ENCODE results near the gene TAS1R3.
"Not testable (repeated sequence)": the region's sequence is repeated elsewhere in the genome, so short reads cannot be mapped to it uniquely, and the experiment has no call there.

Gene TAS1R3

GRCh38 chr1:1354271-1355247 is 23.5 kb downstream of the TAS1R3 start:
- no peak for DNase-seq

GRCh38 chr1:1355416-1355815 is 24.3 kb downstream of the TAS1R3 start:
- DNase-seq, result no peak

- DNase-seq, result no peak
Observed at GRCh38 chr1:1356166-1356795, 25.2 kb downstream of the TAS1R3 start.

GRCh38 chr1:1356796-1357401 is 25.8 kb downstream of the TAS1R3 start:
- DNase-seq, result no peak

- no peak for DNase-seq
Observed at GRCh38 chr1:1357871-1358432, 26.9 kb downstream of the TAS1R3 start.

- no peak for DNase-seq
Observed at GRCh38 chr1:1358433-1359271, 27.6 kb downstream of the TAS1R3 start, which contains the start of gene MXRA8. Gene MXRA8, minus strand, starts transcription at chr1:1358555. Its CDS starts 51 bp downstream, at chr1:1358504.

GRCh38 chr1:1359308-1359663 is 28.2 kb downstream of the TAS1R3 start:
- DNase-seq, result no peak

- DNase-seq, result no peak
Observed at GRCh38 chr1:1359664-1360468, 28.8 kb downstream of the TAS1R3 start.

GRCh38 chr1:1360506-1361169 is 29.6 kb downstream of the TAS1R3 start:
- DNase-seq, result no peak

GRCh38 chr1:1361233-1361981 is 30.3 kb downstream of the TAS1R3 start:
- no peak for DNase-seq

- DNase-seq, result no peak
Observed at GRCh38 chr1:1361982-1362423, 30.9 kb downstream of the TAS1R3 start.

- no peak for DNase-seq
Observed at GRCh38 chr1:1364266-1364665, 33.2 kb downstream of the TAS1R3 start.

GRCh38 chr1:1365875-1366698 is 35.0 kb downstream of the TAS1R3 start:
- no peak for DNase-seq

GRCh38 chr1:1366699-1367066 is 35.6 kb downstream of the TAS1R3 start:
- DNase-seq, result no peak

GRCh38 chr1:1367315-1367714 is 36.2 kb downstream of the TAS1R3 start:
- DNase-seq, result no peak

- not testable (repeated sequence) for DNase-seq
Observed at GRCh38 chr1:1370094-1370493, 39.0 kb downstream of the TAS1R3 start.

GRCh38 chr1:1370771-1371300 is 39.8 kb downstream of the TAS1R3 start:
- no peak for DNase-seq

- DNase-seq, result peak; percentile 68
Observed at GRCh38 chr1:1371364-1371745, 40.3 kb downstream of the TAS1R3 start.
